A549 treated with GW870086 at 1 μM for 4 hours (cell line): Measurements from ENCODE around the gene SLC22A23. TPM values are rescaled to one million over a fixed set of nuclear protein-coding genes. Genes with fewer than 3 reads are reported as not detected.

ENCODE experiments used
- total RNA-seq: library from RNA; stranded (reverse); fragments of 200-300 nt; extraction: Qiagen RNA extraction; gene quantifications from 5 replicates; pipeline ENCODE4 v1.2.3, GENCODE V29; 2022; ENCODE audit warnings: low read depth

The SLC22A23 gene, protein sequence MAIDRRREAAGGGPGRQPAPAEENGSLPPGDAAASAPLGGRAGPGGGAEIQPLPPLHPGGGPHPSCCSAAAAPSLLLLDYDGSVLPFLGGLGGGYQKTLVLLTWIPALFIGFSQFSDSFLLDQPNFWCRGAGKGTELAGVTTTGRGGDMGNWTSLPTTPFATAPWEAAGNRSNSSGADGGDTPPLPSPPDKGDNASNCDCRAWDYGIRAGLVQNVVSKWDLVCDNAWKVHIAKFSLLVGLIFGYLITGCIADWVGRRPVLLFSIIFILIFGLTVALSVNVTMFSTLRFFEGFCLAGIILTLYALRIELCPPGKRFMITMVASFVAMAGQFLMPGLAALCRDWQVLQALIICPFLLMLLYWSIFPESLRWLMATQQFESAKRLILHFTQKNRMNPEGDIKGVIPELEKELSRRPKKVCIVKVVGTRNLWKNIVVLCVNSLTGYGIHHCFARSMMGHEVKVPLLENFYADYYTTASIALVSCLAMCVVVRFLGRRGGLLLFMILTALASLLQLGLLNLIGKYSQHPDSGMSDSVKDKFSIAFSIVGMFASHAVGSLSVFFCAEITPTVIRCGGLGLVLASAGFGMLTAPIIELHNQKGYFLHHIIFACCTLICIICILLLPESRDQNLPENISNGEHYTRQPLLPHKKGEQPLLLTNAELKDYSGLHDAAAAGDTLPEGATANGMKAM
- total RNA-seq, result 8.1 to 12.0 TPM (median 10.2 TPM) in 5 replicates

DNA sequence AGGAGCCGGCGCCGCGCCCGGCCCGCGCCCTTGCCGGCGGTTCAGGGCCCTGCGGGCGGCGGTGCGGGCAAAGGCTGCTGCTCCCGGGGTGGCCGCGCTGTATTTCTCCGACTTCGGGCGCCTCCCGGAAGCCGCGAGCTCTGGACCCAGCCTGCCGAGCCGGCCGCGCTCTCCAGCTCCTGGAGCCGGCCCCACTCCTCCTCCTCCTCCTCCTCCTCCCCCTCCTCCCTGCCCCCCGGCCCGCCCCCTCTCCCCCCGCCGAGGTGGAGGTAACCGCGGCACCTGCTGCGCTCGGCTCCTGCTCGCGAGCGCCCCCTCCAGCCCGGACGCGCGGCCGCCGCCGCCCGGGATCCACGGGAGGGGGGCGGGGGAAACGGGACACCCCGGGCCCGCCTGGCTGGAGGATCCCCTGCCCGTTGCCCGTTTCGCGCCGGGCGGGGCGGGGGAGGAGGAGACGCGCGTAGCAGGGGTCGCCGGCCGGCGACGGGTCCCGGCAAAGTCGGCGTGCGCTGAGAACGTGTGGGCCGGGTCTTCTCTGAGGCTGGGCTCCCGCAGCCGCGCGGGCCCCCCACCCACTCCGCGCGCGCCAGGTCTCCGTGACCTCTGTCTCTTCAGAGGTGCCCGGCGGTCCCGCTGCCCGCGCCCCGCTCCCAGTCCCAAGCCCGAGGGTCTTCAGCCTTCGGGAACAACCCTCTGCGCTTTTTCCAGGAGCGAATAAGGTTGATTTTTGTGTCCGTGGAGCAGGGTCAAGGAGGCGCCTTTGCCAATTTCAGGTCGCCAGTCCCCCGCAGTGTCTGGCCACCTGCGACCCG lies at the start of gene SLC22A23:
TSS of gene SLC22A23 (minus strand) at position 153 of the 812 bp plus-strand sequence. CDS start 491 bp downstream, outside the sequence.

DNA sequence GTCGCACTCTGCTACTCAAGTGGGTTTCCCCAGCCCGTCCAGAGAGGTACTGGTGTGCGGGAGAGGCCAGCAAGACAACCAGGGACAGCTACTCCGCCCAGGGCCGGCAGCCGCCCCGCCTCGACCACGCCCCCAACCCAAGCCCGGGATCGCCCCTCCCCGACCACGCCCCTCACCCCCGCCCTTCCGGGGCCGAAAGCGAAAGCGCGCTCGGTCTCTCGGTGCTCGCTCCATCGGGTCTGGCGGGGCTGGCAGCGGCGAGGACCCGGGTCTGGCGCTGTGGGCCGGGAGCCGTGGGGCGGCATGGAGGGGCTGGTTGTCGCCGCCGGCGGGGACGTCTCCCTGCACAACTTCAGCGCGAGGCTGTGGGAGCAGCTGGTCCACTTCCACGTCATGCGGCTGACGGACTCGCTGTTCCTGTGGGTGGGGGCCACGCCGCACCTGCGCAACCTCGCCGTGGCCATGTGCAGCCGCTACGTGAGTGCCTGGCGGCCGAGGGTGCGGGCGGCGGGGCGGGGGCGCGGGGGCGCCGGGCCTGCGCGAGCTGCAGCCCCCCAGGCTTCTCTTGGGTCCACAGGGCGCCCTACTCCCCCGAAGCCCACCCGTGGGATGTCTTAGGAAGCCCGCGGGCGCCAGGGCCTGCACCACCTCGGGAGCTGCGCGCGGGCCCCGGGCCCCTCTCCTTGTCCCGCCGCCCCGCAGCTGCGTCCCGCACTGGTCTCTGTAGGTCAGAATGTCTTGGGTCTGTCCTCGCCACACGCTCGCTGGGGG lies 197.9 kb downstream of the SLC22A23 start, which contains the start of gene PSMG4:
TSS of gene PSMG4 (plus strand) at position 228 of the 771 bp plus-strand sequence. CDS start at position 304, 76 bp downstream.

DNA sequence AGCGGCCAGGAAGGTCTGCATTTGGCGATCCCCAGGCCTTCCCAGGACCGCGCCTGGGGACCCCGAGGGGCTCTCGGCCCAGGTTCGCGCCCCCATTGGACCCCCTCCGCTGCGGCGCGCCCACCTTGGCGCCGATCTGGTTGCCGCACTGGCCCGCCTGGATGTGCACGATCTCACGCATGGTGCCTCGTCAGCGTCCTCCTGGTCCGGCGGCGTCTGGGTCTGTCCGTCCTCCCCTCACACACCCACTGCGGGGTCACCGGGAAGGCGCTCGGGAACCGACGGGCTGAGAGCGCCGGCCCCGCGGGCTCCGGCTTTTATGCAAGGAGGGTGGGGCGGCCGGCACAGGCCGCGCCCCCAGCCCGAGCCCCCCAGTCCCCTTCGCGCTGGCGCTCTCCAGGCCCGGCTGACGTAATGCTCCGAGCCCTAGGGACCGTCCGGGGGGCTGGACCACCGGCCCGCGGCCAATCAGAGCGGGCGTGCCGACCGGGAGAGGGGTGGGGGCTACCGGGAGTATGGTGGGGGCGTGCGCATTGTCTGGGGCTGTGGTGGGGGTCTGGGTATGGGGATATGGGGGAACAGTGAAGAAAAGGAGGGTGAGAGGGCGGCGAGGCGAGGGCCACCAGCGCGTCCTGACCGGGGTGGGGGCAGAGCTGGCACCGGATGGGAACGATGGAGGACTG lies 229.3 kb downstream of the SLC22A23 start, which contains the start of gene TUBB2B:
TSS of gene TUBB2B (minus strand) at position 291 of the 683 bp plus-strand sequence. CDS start at position 181, 110 bp downstream.

Other genes with a start within 250 kb of the SLC22A23 start
- gene TUBB2B, start 229.4 kb downstream of the SLC22A23 start, total RNA-seq, result 13.7 to 15.1 TPM (median 14.5 TPM) in 5 replicates
- gene PSMG4, start 198.1 kb downstream of the SLC22A23 start, total RNA-seq, result 22.5 to 29.7 TPM (median 28.6 TPM) in 5 replicates